IPS DF 19.7 (cell line): ENCODE results near the gene CCDC9B.

ENCODE experiments used
- DNase-seq: peaks from one replicate; pipeline ENCODE4 v3.0.0-alpha.2; 2013; ENCODE audit warnings: low read depth, low spot score

Gene CCDC9B

DNA sequence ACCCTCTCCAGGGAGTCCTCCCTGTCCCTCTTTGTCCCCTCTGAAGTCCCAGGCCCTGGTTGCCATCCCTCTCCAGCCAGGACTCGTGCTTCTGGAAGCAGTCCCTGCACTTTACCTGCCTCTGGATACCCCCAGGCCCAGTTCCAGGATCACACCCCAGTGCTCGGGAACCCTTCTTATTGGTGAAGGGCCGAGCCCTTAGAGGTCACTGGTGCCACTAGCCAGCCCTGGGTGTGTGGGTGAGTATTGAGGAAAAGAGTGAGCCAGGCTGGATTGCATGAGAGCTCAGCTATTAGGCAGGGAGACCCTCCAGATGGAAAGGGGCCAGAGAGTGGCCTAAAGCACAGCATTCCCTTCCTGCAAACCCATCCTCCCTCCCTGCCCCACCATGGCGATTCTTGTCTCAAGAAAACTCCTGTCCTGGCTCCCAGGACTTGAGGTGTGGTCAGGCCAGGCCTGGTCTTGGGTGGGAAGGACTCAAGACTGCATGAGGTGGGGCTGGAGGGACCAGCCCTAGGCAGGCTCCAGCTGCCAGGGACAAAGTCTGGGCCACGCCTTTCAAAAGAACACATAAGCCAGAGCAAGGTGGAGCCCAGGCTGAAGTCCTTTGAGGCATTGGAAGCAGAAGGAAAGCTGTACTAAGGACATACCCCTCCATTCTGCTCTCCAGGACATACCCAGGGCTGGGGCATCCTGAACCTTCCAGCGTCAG lies 5.3 kb upstream of the CCDC9B start:
- DNase-seq: no peak

DNA sequence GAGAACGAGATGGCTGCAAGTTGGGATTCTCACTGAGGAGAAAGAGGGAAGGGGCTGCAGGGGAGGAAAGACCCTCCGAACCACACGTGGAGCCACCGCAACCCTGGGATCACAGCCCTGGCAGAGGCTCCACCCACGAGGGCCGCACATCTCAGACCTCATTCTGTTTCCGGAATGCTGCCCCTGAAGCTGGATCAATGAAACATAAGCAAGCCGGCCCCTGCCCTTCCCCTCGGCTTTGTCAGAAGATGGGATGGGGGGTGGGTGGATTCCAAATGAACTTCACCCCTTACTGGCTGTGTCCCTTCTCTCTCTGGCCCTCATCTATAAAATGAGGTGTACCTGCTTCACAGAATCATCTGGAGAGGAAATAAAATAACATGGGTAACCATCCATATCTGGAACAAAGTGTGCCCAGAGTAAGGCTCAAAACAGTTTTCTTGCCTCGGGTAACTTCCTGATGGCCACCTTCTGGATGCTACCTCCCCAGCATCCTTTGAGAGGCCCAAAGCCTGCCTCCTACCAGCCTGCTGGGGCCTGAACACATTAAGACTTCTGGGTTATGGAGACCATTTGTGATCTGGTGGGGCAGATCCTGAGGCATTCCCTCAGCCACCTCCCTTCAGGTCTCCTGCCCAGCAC lies 4.6 kb upstream of the CCDC9B start:
- no peak for DNase-seq

DNA sequence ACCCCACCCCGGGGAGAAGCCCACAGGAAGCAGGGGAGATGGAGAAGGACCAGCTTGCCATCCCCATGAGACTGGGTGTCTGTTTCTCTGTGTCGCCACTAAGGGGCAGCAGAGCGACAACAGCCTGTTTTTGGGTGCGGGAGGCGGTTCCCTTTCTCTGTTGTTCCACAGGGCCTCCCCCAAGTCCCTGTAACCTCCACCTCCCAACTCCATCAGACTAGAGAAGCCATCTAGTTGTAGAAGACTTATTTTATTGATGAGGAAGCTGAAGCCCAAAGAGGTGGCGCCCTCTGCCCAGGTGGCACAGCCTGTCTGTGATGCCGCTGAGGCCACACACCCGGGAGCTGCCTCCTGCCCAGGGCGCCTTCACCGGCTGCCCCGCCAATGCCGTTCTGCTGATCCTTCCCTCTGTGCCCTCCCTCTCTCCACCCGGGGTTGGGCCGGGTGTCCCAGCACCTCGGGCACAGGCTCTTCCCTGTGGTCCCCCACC lies 3.9 kb upstream of the CCDC9B start:
- DNase-seq: no peak

DNA sequence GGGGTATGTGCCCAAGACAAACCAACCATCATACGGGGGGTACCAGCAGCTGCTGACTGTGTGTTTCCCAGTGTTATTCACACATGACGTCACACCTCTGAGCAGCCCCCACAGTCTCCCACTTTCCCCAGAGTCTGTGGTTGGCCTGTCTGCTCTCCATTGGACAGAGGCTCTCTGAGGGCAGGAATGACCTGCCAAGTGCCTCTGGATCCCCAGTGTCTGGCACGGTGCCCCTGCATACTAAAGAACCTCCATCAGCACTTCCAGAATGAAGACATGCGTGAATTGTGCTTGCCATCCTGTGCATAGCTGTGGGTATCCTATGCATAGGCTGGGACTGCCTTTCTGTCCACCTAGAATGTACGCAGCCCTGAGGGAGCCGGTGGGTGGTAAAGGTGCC lies 3.5 kb upstream of the CCDC9B start:
- DNase-seq: no peak

DNA sequence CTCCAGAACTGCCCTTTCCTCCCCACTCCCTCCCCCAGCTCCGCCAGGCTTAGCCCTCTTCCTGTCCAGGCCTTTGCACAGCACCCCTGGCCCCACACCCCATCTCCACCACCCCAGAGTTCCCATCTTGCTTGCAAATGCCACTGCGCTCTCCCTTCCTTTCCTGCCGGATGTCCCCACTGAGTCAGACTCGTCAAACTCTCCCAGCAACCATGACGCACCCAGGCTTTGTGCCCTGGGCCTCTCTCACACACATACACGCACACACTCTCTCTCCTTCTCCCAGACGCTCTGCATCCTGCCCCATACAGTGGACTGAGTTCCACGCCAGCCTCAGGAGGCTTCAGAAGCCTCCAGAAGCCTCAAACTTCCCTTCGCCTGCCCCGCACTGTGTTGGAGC lies 2.8 kb upstream of the CCDC9B start:
- DNase-seq: no peak

DNA sequence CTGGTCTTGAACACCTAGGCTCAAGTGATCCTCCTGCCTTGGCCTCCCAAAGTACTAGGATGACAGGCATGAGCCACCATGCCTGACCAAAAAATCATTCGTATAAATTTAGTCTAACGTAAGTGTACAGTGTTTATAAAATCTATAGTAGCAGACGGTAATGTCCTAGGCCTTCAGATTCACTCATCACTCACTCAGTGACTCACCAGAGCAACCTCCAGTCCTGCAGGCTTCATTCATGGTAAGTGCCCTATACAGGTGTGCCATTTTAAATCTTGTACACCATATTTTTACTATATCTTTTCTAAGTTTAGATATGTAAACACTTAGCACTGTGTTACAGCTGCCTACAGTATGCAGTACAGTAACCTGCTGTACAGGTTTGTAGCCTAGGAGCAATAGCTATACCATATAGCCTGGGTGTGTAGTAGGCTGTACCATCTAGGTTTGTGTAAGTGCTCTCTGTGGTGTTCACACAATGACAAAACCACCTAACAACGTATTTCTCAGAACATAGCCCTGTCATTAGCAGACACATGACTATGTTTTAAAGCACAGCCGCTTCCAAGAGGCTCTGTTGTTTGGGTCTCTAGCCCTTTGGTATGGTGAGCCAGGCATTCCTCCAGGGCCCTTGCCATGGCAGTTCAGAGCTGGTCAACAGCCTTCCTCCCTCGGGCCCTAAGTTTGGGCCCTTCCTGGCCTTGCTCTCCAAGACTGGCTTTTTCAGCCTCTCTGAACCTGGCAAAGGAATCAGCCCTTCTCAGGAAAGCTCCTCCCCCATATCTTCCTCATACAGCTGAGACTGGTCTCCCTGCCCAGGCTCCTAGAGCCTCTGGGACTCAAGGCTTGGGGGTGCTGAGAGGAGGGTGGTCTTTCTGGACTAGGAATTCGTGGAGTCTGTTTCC lies 1.9 kb upstream of the CCDC9B start:
- DNase-seq: no peak

DNA sequence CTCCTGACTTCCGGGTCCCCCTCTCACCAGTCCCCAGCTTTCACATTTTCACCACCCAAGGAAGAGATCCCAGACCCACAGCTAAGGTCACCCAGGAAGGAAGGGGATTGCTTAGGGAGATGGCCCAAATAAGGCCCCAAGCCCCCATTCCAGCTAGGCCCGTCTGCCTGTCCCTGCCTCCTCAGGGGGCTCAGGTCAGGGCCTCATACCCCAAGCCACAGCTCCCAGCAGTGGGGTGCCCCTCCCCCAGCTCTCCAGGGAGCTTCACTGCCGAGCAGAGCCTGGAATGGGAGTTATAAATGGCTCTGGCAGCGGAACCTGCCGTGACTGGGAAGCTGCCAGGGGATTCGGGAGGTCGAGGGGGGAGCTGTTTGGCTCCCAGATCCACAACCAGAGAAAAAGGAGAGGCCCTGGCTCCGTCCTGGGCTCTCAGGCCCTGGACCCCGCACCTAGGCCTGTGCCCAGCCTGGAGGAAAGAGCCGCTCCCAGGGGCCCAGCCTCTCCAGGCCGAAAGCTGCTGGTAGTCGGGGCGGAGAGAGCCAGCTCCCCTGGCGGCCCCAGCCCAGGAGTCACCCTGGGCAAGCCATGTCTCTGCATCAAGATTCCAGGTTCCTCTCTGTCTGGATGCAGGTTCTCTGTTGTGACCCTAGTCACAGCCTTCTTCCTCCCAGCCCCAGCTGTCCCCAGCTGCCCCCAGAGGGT lies 550 bp downstream of the CCDC9B start:
- DNase-seq: no peak

DNA sequence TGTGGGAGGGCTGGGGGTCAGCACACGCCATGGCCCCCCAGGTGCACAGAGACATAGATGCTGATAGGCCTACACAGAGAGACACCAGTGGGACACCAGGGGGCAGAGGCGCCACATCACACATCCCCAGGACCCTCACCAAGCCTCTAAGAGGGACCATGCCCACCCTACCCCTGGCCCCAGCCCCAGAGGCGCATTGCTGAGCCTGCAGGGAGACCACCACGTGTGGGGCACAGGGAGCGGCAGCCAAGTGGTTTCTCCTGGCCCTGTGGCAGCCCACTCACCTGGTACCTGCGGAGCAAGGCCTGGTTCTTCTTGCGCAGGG lies 1.2 kb downstream of the CCDC9B start:
- no peak for DNase-seq

DNA sequence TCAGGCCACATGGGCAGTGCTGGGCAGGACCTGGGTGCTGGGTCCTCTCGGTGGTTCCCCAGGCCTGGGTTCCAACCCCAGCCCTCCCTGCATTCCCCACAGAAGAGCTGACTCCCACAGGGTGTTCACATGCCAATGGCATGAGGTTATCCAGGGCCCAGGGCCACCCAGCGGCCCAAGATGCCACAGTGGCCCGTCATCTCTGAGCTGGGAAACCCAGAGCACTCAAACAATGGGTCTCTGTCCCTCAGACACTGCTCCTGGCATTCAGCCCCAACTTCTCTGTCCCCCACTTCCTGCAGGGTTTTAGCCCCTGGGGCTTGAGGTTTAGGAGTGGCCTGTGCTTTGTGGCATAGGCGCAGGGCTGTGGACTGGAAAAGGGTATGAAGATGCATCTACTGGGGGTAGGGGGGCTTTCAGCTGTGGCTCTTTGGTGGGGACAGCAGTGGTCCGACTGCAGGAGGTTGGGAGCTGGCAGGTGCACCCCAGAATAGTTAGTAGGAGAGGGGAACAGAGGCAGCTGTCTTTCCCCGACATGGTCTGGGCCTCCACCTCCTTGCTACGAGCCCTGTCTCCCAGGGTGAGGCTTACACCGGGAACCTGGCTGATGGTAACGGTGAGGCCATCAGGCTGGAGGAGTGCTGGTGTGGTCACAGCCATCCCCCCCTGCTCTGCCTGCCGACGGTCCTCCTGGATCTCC lies 1.7 kb downstream of the CCDC9B start:
- no peak for DNase-seq

DNA sequence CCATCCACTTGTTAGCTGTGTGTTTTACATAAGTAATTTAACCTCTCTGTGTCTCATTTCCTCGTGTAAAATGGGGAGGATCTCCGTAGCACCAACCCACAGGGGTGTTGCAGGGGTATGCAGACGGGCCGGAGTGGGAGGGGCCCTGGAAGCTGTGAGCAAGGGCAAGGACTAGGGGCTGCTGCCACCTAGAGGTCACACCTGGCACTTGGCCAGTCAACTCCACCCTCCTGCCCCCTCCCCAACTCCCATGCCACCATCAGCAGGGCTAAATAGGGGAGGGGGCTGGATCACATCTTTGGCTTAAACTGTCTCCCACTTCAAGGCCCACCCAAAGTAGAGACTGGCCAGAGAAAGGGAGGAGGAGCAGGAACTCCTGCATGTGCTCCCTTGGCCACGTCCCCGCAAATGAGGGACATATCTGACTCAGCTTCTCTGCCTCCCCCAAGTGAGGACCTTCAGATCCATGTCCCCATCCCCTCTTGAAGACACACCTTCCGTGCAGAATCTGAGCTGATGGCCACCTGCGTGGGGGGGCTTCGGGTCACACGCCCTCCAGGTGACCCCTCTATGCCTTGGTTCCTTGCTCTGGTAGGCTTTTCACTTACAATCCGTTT lies 2.6 kb downstream of the CCDC9B start:
- DNase-seq: no peak

DNA sequence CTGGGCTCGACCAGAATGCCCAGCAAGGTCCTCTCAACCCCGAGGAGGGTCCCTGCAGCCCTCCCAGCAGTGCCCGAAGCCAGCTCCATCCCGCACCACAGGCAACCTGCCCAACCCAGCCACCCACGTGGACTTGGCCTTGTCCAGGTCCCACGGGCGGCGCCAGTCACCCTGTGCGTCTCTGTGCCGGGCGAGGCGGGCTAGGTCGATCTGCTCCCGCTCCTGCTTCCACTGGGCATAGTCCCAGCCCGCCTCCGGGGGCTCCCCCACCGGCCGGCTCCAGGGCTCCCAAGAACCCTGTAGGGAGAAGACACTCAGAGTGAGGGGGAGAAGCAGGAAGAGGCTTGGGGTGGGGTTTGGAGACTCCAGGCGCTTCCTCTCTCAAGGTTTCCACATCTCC lies 3.1 kb downstream of the CCDC9B start:
- no peak for DNase-seq

DNA sequence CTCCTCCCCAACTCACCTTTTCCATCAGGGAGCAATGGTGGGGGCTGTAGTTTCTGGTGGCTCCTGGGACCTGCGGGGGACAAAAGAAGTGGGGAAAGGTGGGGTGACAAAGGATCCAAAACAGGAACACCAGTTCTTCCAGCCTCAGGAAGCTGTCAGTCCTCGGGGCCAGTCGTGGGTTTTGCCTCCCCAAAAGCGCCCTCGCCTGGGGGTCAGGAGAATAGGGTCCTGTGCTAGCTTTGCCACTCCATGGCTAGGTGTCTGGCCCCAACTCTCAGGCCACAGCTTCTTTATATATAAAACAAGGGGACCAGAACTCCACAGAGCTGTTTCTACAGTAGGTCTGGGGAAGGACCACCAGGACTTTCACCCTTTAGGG lies 4.0 kb downstream of the CCDC9B start:
- DNase-seq: no peak

DNA sequence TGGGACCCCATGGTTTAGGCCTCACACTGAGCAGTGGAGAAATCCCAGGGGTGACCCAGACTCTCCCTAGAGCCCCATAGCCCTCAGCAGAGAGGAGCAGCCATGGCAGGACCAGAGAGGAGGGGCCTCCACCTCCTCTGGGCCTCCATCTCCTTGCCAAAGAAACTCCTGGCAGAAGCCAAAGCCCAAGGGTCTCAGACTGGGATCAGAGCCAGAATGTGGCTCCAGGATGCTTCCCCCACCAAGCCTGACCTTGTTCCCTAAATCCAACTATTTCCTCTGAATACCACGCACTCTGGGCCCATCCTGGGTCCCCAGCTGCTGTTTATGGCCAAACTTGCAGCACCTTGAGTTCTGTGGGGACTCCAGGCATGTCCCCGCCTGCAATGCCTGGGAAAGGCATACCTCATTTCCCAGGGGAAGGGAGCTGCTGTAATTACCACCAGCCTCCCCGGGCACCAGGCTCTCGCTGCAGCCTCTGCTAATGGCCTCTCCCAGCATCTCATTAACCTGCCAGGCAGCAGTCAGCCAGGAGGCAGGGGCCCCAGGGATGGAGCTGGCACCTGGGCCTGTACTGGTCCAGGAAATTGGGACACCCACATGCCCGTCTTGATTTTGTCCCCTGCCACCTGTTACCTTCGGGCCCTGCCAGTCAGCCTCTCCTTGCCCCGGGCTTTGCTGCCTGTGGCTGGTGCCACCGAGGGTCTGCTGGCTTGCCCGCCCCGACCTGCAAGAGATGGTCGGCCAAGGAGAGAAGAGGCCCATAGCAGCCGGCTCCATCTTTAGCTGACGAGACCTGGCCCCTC lies 4.6 kb downstream of the CCDC9B start:
- DNase-seq: no peak

DNA sequence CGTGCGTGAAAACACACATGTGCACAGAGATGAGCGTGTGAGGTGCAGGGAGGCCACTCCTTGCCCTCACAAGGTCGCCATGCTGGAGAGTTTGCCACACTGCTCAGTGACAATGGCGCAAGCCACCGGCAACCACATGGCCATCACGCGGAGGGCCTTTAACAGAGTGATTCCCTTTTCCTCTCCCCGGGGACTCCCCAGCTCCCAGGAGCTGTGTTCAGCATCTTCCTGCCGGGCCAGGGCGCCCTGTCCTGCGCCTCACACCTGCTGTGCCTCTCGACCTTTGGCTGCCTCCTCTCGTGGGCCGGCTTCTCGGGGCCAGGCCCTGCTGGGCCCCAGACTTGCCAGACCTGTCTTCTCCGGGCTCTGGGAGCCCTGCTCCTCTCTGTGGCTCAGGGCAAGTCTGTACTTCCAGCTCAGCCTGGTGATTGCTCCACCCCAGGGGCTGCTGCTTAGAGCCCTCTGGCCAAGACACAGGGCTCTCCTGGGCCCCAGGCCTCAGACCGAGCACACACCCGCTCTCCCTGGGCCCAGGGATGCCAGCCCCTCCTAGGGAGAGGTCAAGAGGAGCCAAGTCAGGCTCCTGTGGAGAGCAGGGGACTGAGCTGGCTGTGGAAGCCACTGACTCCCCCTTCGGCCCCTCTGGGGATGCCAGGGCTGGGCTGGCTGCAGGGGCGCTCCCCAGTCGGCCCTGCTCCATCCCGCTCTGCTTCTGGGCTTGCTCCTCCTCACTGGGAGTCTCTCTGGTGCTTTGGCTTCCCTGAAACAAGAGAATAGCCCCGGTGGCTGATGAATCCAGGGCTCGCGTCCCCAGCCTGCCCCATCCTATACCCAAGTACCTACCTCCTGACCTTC lies 5.6 kb downstream of the CCDC9B start:
- DNase-seq: no peak

DNA sequence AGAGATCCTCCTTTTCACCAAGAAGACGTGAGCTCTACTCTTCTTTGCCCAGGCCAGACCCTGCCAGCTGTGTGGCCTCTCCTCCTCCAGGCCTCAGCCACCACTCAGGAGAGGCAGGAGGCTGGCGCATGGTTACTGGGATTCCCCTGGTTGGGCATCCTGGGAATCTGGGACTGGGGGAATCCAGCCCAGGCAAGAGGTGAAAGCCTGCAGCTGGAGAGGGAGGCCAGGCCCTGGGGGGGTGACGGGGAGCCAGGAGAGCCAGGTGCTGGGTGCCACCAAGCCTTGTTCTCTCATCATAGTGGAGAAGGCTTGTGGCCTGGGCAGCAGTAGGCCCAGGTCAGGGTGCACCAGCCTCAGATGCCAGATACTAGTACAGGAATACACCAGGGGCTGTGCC lies 6.2 kb downstream of the CCDC9B start:
- no peak for DNase-seq

DNA sequence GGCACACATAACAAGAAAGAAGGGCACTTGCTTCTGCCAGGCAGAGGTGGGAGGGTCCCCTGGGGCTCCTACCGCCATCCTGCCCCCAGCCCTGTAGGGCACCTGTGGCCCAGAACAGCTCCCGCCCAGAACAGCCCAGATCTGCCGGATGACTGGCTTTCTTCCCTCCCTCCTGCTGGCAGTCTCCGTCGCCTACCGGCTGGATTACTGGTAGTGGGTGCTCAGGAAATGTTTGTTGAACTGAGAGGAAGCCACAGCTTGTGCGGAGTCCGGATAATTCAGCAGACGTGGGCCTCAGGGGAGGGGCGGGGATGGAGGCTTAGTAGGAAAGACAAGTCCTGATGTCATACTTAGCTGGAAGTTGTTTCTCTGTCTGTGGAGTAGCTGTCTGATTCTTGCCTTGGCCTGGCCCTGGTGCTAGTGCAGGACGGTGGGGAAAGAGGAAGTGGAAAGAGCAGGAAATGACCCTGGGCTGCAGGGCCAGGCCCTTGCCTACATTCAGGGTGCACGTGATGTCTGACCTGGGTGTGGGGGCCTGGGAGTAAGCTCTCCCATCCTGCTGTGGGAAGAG lies 6.7 kb downstream of the CCDC9B start:
- no peak for DNase-seq

DNA sequence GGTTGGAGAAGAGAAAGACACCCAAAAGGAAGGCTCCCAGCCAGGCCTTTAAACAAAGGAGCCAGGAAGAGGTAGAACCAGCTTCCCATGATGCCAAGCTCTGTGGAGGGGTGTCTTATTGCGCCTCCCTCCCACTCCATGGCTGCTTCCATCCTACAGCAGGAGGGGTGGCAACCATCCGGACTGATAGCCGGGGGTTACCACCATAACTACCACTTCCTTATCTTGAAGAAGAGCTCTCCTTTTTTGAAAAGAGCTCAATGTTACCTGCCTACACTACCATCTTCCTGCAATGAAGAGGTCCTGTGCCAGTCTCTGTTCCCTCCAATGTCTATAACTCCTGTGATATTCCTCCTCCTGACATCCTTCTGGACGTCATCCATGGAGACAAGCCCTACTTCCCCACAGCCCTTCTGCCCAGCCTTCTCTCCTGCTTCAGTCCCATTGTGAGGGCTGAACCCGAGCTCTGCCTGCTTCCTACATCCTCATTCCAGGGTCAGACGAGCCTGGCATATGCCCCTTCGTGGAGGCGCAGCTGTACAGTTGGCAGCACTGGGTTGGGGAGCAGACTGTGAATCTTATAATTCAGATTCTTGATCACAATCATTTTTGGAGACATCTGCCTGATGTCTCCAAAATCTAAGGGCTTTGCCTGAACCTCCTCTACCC lies 8.5 kb downstream of the CCDC9B start:
- no peak for DNase-seq

DNA sequence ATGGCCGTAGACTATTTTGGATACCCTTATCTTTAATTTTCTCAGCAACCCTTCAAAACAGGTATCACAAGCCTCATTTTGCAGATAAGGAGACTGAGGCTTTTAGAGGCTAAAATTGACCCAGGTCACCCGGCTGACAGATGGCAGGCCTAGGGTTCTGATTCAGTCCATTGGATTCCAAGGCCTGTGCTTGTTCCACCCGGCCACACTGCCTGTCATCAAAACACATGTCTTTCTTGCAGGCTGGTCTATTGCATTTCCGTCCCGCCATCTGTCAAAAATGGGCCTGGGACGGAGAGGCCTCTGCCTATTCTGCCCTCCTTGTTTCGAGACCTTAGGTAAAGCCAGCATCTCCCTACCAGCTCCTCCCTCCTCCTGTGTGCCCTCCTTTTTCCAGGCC lies 9.1 kb downstream of the CCDC9B start:
- DNase-seq: no peak
